22Rv1 (cell line): Measurements from ENCODE around the gene FBXO27.

Experiments used
- ZFX ChIP-seq: fragments of 450-650 bp; IDR thresholded peaks from 2 replicates; pipeline ENCODE4 v1.6.1; 2017; ENCODE audit warnings: antibody characterized with exemption, borderline replicate concordance
- TF ChIP-seq, protein P1 (sequence below): fragments of 450-650 bp; IDR thresholded peaks from 2 replicates; pipeline ENCODE4 v1.5.1; 2017; ENCODE audit warnings: mild to moderate bottlenecking

DNA sequence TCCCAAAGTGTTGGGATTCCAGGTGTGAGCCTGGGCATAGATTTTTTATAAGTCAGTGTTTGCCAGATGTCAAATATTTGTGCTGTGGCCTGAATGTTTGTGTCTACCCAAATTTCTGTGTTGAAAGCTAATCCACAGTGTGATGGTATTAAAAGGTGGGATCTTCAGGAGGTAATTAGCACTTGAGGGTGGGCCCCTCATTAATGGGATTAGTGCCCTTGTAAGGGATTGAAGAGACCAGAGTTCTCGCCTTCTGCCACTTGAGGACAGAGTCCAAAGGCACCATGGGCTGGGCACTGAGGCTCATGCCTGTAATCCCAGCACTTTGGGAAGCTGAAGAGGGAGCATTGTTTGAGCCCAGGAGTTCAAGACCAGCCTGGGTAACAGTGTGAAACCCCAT, 47.1 kb downstream of the FBXO27 start:
- TF ChIP-seq, protein P1, sequence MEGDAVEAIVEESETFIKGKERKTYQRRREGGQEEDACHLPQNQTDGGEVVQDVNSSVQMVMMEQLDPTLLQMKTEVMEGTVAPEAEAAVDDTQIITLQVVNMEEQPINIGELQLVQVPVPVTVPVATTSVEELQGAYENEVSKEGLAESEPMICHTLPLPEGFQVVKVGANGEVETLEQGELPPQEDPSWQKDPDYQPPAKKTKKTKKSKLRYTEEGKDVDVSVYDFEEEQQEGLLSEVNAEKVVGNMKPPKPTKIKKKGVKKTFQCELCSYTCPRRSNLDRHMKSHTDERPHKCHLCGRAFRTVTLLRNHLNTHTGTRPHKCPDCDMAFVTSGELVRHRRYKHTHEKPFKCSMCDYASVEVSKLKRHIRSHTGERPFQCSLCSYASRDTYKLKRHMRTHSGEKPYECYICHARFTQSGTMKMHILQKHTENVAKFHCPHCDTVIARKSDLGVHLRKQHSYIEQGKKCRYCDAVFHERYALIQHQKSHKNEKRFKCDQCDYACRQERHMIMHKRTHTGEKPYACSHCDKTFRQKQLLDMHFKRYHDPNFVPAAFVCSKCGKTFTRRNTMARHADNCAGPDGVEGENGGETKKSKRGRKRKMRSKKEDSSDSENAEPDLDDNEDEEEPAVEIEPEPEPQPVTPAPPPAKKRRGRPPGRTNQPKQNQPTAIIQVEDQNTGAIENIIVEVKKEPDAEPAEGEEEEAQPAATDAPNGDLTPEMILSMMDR: no peak
- no peak for TF ChIP-seq ZFX
